Measurements from ENCODE around the gene ABCA3. TPM values are rescaled to one million over a fixed set of nuclear protein-coding genes. Genes with fewer than 3 reads are reported as not detected.

The ABCA3 gene
- polyA plus RNA-seq, 1 experiment: 3.8 TPM

- DNase-seq (ENCODE audit: low read depth): no peak
- Histone ChIP-seq H3K4me3 (ENCODE audit: low read depth, low read length) (no peak overlapping the region), H3K36me3 (ENCODE audit: control insufficient read depth, insufficient read depth, low read length) (no peaks in the 10 kb centered on the region), H3K27me3 (ENCODE audit: control insufficient read depth, insufficient read depth, low read length) (no peaks in the 10 kb centered on the region)
- CTCF ChIA-PET: interaction anchor here (2.1 kb wide), 1 partner anchor 206 kb away, joined by 10 read pairs; no protein-coding TSS in a partner anchor
- POLR2A ChIA-PET: no interaction called here
- TF ChIP-seq CTCF (IDR thresholded peaks at IDR 0.05; ENCODE audit: insufficient read depth, low read depth, low read length): no peak
These were observed 45.3 kb downstream of the ABCA3 start for GRCh38 chr16:2295056-2295798.

- ChIA-PET CTCF (no interaction called here), POLR2A (no interaction called here)
- Histone ChIP-seq H3K36me3 (ENCODE audit: control insufficient read depth, insufficient read depth, low read length) (no peaks in the 10 kb centered on the region), H3K27me3 (ENCODE audit: control insufficient read depth, insufficient read depth, low read length) (no peaks in the 10 kb centered on the region), H3K4me3 (ENCODE audit: low read depth, low read length) (no peak overlapping the region)
- no peak for TF ChIP-seq CTCF (IDR thresholded peaks at IDR 0.05; ENCODE audit: insufficient read depth, low read depth, low read length)
- no peak for DNase-seq (ENCODE audit: low read depth)
These were observed 48.3 kb downstream of the ABCA3 start for GRCh38 chr16:2292221-2292620.

- ChIA-PET CTCF (interaction anchor here (0.6 to 1.4 kb wide), 6 partner anchors 10 to 211 kb away, joined by 3 to 4 read pairs (median 3); partner anchors contain the start of gene ABCA3), POLR2A (no interaction called here)
- Histone ChIP-seq H3K4me3 (ENCODE audit: low read depth, low read length) (no peak overlapping the region), H3K36me3 (ENCODE audit: control insufficient read depth, insufficient read depth, low read length) (no peaks in the 10 kb centered on the region), H3K27me3 (ENCODE audit: control insufficient read depth, insufficient read depth, low read length) (no peaks in the 10 kb centered on the region)
- DNase-seq (ENCODE audit: low read depth): no peak
- TF ChIP-seq CTCF (IDR thresholded peaks at IDR 0.05; ENCODE audit: insufficient read depth, low read depth, low read length): no peak
These were observed 51.2 kb downstream of the ABCA3 start for GRCh38 chr16:2289282-2289681.

GRCh38 chr16:2288726-2289125, 51.8 kb downstream of the ABCA3 start:
- CTCF ChIA-PET: interaction anchor here (0.9 to 1.4 kb wide), 4 partner anchors 9 to 52 kb away, joined by 3 to 4 read pairs (median 4); partner anchors contain the start of gene ABCA3

More at GRCh38 chr16:2288726-2289125, 51.8 kb downstream of the ABCA3 start:
- DNase-seq (ENCODE audit: low read depth): no peak
- no peaks in the 10 kb centered on the region for H3K36me3 ChIP-seq (ENCODE audit: control insufficient read depth, insufficient read depth, low read length)
- H3K27me3 ChIP-seq (ENCODE audit: control insufficient read depth, insufficient read depth, low read length): no peaks in the 10 kb centered on the region
- no peak for TF ChIP-seq CTCF (IDR thresholded peaks at IDR 0.05; ENCODE audit: insufficient read depth, low read depth, low read length)
- no peak overlapping the region for H3K4me3 ChIP-seq (ENCODE audit: low read depth, low read length)
- POLR2A ChIA-PET: interaction anchor here (0.5 kb wide), 1 partner anchor 415 kb away, joined by 19 read pairs; no protein-coding TSS in a partner anchor
